Measurements from ENCODE around the gene PRKCG.

Gene PRKCG

GRCh38 chr19:53903055-53903680, 21.2 kb downstream of the PRKCG start:
- H3K4me3 ChIP-seq (ENCODE audit: low read depth, low read length), result no peak overlapping the region
- TF ChIP-seq CTCF (IDR thresholded peaks at IDR 0.05; ENCODE audit: low read depth, low read length, missing control alignments), result no peak
- no peak for DNase-seq (ENCODE audit: low read depth)

GRCh38 chr19:53904909-53905308, 22.9 kb downstream of the PRKCG start:
- no peak overlapping the region for H3K4me3 ChIP-seq (ENCODE audit: low read depth, low read length)
- no peak for TF ChIP-seq CTCF (IDR thresholded peaks at IDR 0.05; ENCODE audit: low read depth, low read length, missing control alignments)
- no peak for DNase-seq (ENCODE audit: low read depth)

- no peak for TF ChIP-seq CTCF (IDR thresholded peaks at IDR 0.05; ENCODE audit: low read depth, low read length, missing control alignments)
- DNase-seq (ENCODE audit: low read depth), result no peak
- H3K4me3 ChIP-seq (ENCODE audit: low read depth, low read length), result no peak overlapping the region
Observed at GRCh38 chr19:53905787-53906186, 23.8 kb downstream of the PRKCG start.

GRCh38 chr19:53906211-53907192, 24.5 kb downstream of the PRKCG start:
- DNase-seq (ENCODE audit: low read depth), result no peak

GRCh38 chr19:53907193-53907581, 25.2 kb downstream of the PRKCG start:
- no peak overlapping the region for H3K4me3 ChIP-seq (ENCODE audit: low read depth, low read length)
- DNase-seq (ENCODE audit: low read depth), result no peak
- no peak for TF ChIP-seq CTCF (IDR thresholded peaks at IDR 0.05; ENCODE audit: low read depth, low read length, missing control alignments)

More at GRCh38 chr19:53906211-53907192, 24.5 kb downstream of the PRKCG start:
- peak; percentile 95 for TF ChIP-seq CTCF (IDR thresholded peaks at IDR 0.05; ENCODE audit: low read depth, low read length, missing control alignments)
- H3K4me3 ChIP-seq (ENCODE audit: low read depth, low read length), result no peak overlapping the region

GRCh38 chr19:53907690-53908089, 25.7 kb downstream of the PRKCG start:
- no peak for TF ChIP-seq CTCF (IDR thresholded peaks at IDR 0.05; ENCODE audit: low read depth, low read length, missing control alignments)
- no peak overlapping the region for H3K4me3 ChIP-seq (ENCODE audit: low read depth, low read length)
- no peak for DNase-seq (ENCODE audit: low read depth)
